Mesendoderm (in vitro differentiated cells): ENCODE results near the gene AOPEP.
A peak's percentile ranks its signal among the peaks of the same experiment; 100 is the strongest.

Experiments used
- DNase-seq: peaks from one replicate; pipeline ENCODE4 v3.0.0; 2013
- H2AK5ac ChIP-seq: 2 replicates; pipeline ENCODE4 v1.6.1; 2013; ENCODE audit warnings: low read length, inconsistent platforms
- H2BK120ac ChIP-seq: 2 replicates; pipeline ENCODE4 v1.6.1; 2013; ENCODE audit warnings: low read depth, mild to moderate bottlenecking, low read length, moderate library complexity, mixed read lengths
- H2BK15ac ChIP-seq: replicated peaks from 2 replicates; pipeline ENCODE4 v1.6.1; 2013; ENCODE audit warnings: low read depth, mild to moderate bottlenecking, moderate library complexity
- H2BK5ac ChIP-seq: 2 replicates; pipeline ENCODE4 v1.6.1; 2013; ENCODE audit warnings: low read length, inconsistent platforms
- H3K18ac ChIP-seq: 2 replicates; pipeline ENCODE4 v1.6.1; 2013; ENCODE audit warnings: mild to moderate bottlenecking, low read length, mixed read lengths
- H3K23ac ChIP-seq: one replicate; pipeline ENCODE4 v1.6.1; 2013; ENCODE audit warnings: low read length
- H3K27ac ChIP-seq: 2 replicates; pipeline ENCODE4 v1.5.1; 2013; ENCODE audit warnings: low read depth, mild to moderate bottlenecking, inconsistent platforms, low read length, moderate library complexity
- H3K27me3 ChIP-seq: 2 replicates; pipeline ENCODE4 v1.6.1; 2013; ENCODE audit warnings: low read length, control low read depth, mild to moderate bottlenecking, inconsistent platforms; ENCODE audit not compliant: insufficient read depth, poor library complexity
- H3K36me3 ChIP-seq: 2 replicates; pipeline ENCODE4 v1.6.1; 2013; ENCODE audit warnings: low read length, inconsistent platforms; ENCODE audit not compliant: control insufficient read depth, insufficient read depth
- H3K4ac ChIP-seq: one replicate; pipeline ENCODE4 v1.6.1; 2013; ENCODE audit warnings: low read depth, mild to moderate bottlenecking, low read length, moderate library complexity
- H3K4me1 ChIP-seq: 2 replicates; pipeline ENCODE4 v1.6.1; 2013; ENCODE audit warnings: low read depth, low read length, inconsistent platforms; ENCODE audit not compliant: control insufficient read depth
- H3K4me2 ChIP-seq: 2 replicates; pipeline ENCODE4 v1.6.1; 2013; ENCODE audit warnings: low read length
- H3K4me3 ChIP-seq: 2 replicates; pipeline ENCODE4 v1.5.1; 2013; ENCODE audit warnings: mild to moderate bottlenecking, low read length
- H3K56ac ChIP-seq: one replicate; pipeline ENCODE4 v1.6.1; 2013; ENCODE audit warnings: low read length
- H3K79me1 ChIP-seq: 2 replicates; pipeline ENCODE4 v1.6.1; 2013; ENCODE audit warnings: low read length, inconsistent platforms
- H3K79me2 ChIP-seq: 2 replicates; pipeline ENCODE4 v1.6.1; 2013; ENCODE audit warnings: mild to moderate bottlenecking, low read length; ENCODE audit not compliant: control insufficient read depth, insufficient read depth
- H3K9ac ChIP-seq: 2 replicates; pipeline ENCODE4 v1.6.1; 2013; ENCODE audit warnings: low read length, inconsistent platforms
- H4K5ac ChIP-seq: one replicate; pipeline ENCODE4 v1.6.1; 2013; ENCODE audit warnings: low read length
- H4K8ac ChIP-seq: one replicate; pipeline ENCODE4 v1.6.1; 2013; ENCODE audit warnings: low read depth, mild to moderate bottlenecking, control low read depth, low read length, moderate library complexity
- WGBS: extraction: QIAGEN DNeasy Blood & Tissue Kit; methylation state at CpG from one replicate; pipeline ENCODE4 v1.1.7; 2013; ENCODE audit warnings: low lambda C conversion rate, missing lambda C conversion rate; ENCODE audit not compliant: insufficient coverage; ENCODE audit errors: extremely low coverage; 5-methylcytosine and 5-hydroxymethylcytosine counted together

AOPEP gene

GRCh38 chr9:95038666-95039065, 312.2 kb downstream of the AOPEP start:
- no peak overlapping the region for H2BK5ac ChIP-seq
- no peaks in the 10 kb centered on the region for H3K4me1 ChIP-seq
- H3K56ac ChIP-seq: no peak overlapping the region
- no peak overlapping the region for H3K4me3 ChIP-seq
- no peaks in the 10 kb centered on the region for H3K36me3 ChIP-seq
- no peak overlapping the region for H3K4me2 ChIP-seq
- no peaks in the 10 kb centered on the region for H3K27me3 ChIP-seq
- no peak overlapping the region for H3K9ac ChIP-seq
- H4K8ac ChIP-seq: no peak overlapping the region
- H3K79me2 ChIP-seq: no peaks in the 10 kb centered on the region
- no peak overlapping the region for H4K5ac ChIP-seq
- H3K18ac ChIP-seq: no peak overlapping the region
- no peak for DNase-seq
- no peaks in the 10 kb centered on the region for H3K79me1 ChIP-seq
- no peak overlapping the region for H2AK5ac ChIP-seq
- peak overlapping the region; percentile 66 for H3K23ac ChIP-seq
- H2BK15ac ChIP-seq: no peak overlapping the region
- no CpG with 5 or more reads among the region's 9 CpGs for WGBS
- H3K27ac ChIP-seq: no peak overlapping the region
- no peak overlapping the region for H3K4ac ChIP-seq
- no peak overlapping the region for H2BK120ac ChIP-seq

GRCh38 chr9:95040106-95040505, 313.6 kb downstream of the AOPEP start:
- Histone ChIP-seq H4K5ac (no peak overlapping the region), H3K18ac (no peak overlapping the region), H3K23ac (peak overlapping the region; percentile 89), H3K36me3 (no peaks in the 10 kb centered on the region), H2AK5ac (no peak overlapping the region), H3K27me3 (no peaks in the 10 kb centered on the region), H4K8ac (no peak overlapping the region), H3K79me1 (no peaks in the 10 kb centered on the region), H3K9ac (no peak overlapping the region), H3K4ac (no peak overlapping the region), H3K4me1 (peaks cover 7% of the 10 kb centered on the region), H3K4me2 (no peak overlapping the region), H3K27ac (no peak overlapping the region), H3K56ac (no peak overlapping the region), H2BK15ac (no peak overlapping the region), H3K4me3 (no peak overlapping the region), H3K79me2 (no peaks in the 10 kb centered on the region), H2BK5ac (no peak overlapping the region), H2BK120ac (no peak overlapping the region)
- DNase-seq: no peak
- no CpG with 5 or more reads among the region's 5 CpGs for WGBS

- Histone ChIP-seq H3K4me3 (no peak overlapping the region), H3K36me3 (no peaks in the 10 kb centered on the region), H4K5ac (no peak overlapping the region), H3K4me2 (no peak overlapping the region), H4K8ac (no peak overlapping the region), H3K4me1 (peaks cover 11% of the 10 kb centered on the region), H2BK5ac (no peak overlapping the region), H3K9ac (no peak overlapping the region), H3K56ac (no peak overlapping the region), H3K79me2 (no peaks in the 10 kb centered on the region), H3K27ac (no peak overlapping the region), H3K23ac (no peak overlapping the region), H3K18ac (no peak overlapping the region), H2AK5ac (no peak overlapping the region), H3K79me1 (no peaks in the 10 kb centered on the region), H3K4ac (no peak overlapping the region), H2BK15ac (no peak overlapping the region), H3K27me3 (no peaks in the 10 kb centered on the region), H2BK120ac (no peak overlapping the region)
- peak; percentile 54 for DNase-seq
- no CpG with 5 or more reads among the region's 5 CpGs for WGBS
These were observed 317.3 kb downstream of the AOPEP start for GRCh38 chr9:95043826-95044225.

GRCh38 chr9:95044731-95045508, 318.4 kb downstream of the AOPEP start:
- Histone ChIP-seq H3K4me3 (no peak overlapping the region), H3K56ac (peak overlapping the region; percentile 53), H2AK5ac (no peak overlapping the region), H4K8ac (no peak overlapping the region), H3K18ac (peak overlapping the region; percentile 3), H3K36me3 (no peaks in the 10 kb centered on the region), H2BK15ac (no peak overlapping the region), H2BK5ac (no peak overlapping the region), H3K79me2 (peaks cover 3% of the 10 kb centered on the region), H2BK120ac (no peak overlapping the region), H3K27ac (no peak overlapping the region), H4K5ac (no peak overlapping the region), H3K9ac (peak overlapping the region; percentile 46), H3K79me1 (no peaks in the 10 kb centered on the region), H3K4me2 (peak overlapping the region; percentile 65), H3K23ac (no peak overlapping the region), H3K4ac (no peak overlapping the region), H3K4me1 (peaks cover 11% of the 10 kb centered on the region), H3K27me3 (no peaks in the 10 kb centered on the region)
- no CpG with 5 or more reads among the region's 36 CpGs for whole genome bisulfite sequencing
- peak; percentile 95 for DNase-seq

- H3K4me1 ChIP-seq: peaks cover 11% of the 10 kb centered on the region
- H3K4ac ChIP-seq: no peak overlapping the region
- no peak overlapping the region for H4K5ac ChIP-seq
- no peak overlapping the region for H2BK5ac ChIP-seq
- H3K27me3 ChIP-seq: no peaks in the 10 kb centered on the region
- H3K27ac ChIP-seq: no peak overlapping the region
- H2AK5ac ChIP-seq: no peak overlapping the region
- H2BK15ac ChIP-seq: no peak overlapping the region
- no peak overlapping the region for H3K4me3 ChIP-seq
- peak overlapping the region; percentile 3 for H3K18ac ChIP-seq
- no peak overlapping the region for H2BK120ac ChIP-seq
- peak overlapping the region; percentile 46 for H3K9ac ChIP-seq
- DNase-seq: peak; percentile 66
- WGBS: no CpG with 5 or more reads among the region's 16 CpGs
- peaks cover 6% of the 10 kb centered on the region for H3K79me2 ChIP-seq
- H4K8ac ChIP-seq: no peak overlapping the region
- peak overlapping the region; percentile 53 for H3K56ac ChIP-seq
- no peaks in the 10 kb centered on the region for H3K79me1 ChIP-seq
- peak overlapping the region; percentile 65 for H3K4me2 ChIP-seq
- no peak overlapping the region for H3K23ac ChIP-seq
- H3K36me3 ChIP-seq: no peaks in the 10 kb centered on the region
These were observed 319.3 kb downstream of the AOPEP start for GRCh38 chr9:95045751-95046150.
